GM19043 (cell line): ENCODE results near the gene LMAN1.

ENCODE experiments used
- ATAC-seq: cut with Tn5 transposase; IDR thresholded peaks from one replicate; pipeline ENCODE4 v1.9.1; 2021; ENCODE audit warnings: low read depth; ENCODE audit not compliant: unreplicated experiment

Gene LMAN1

DNA sequence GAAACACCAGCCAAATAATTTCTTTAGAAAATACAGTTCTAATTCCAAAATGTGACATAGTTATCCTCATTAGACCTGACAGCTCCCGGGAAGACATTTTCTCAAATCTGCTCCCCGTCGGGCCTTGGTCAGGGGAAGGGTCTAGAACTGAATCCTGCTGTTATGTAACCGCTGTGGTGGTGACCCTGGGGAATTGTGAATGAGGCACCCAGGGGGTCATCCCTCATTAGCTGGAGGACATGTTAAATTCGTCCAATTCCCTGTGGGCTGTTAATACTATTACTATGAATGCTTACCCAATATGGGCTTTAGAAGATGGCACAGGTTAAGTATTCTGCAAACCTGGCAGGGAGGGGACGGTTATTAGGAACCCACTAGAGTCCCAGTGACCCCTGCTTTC is 52.4 kb downstream of the LMAN1 start:
- no peak for ATAC-seq

DNA sequence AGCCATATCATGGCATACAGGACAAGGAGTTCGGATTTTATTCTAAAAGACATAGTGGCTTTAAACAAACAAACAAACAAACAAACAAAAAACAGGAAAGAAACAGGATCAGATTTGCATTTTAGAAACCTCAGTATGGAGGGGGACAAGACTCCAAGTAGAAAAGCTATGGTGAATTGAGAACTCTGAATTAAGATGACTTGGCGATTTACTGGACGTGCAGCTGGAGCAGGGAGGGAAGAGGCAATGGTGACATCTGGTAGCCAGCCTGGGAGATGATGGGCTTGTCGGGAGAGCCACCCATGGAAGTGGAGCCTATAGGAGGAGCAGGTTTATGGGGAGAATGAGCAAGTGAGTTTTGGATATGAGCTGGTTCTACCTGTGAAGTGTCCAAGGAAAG is 53.8 kb downstream of the LMAN1 start:
- no peak for ATAC-seq

DNA sequence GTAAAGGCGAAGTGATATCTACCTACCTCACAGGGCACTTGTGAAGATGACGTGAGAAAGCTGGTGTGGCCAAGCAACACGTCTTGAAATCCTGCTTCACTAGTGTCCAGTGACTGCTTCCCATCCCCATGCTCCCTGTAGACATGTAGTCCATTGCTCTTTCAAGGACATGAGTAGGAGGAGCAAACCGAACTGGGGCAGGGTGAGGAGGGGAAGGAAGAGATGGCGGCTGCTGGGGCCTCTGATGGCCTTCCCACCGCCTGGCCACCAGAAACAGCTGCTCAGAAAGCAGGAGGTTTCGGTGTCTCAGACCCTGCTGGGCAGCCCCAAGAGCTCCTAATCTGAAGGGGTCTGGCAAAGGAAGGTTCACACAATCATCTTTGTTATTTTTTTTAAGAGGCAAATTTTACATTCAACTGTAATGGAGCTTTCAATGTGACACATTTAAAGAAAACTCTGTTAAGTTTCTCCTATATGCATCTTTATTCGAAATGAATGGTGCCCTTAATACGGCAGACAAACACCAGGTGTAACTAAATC is 55.3 kb downstream of the LMAN1 start:
- ATAC-seq, result no peak

DNA sequence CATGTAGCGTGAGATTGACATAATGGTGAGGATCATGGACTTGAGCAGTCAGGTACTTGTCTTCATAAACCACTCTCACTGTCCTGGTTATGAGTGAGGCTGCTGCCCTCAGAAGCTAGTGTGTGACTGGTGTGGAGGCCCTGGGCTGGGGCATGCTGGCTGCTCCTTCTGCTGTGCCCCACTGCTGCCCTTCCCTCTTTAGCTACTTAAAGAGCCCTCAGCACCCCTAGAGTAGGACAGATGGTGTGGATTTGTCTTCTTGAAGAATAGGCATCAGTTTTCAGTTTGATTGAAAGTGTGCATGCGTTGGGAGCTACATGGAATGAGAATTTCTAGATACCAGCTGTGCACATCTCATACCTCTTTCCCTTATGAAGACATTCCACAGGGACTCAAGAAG is 56.1 kb downstream of the LMAN1 start:
- no peak for ATAC-seq

DNA sequence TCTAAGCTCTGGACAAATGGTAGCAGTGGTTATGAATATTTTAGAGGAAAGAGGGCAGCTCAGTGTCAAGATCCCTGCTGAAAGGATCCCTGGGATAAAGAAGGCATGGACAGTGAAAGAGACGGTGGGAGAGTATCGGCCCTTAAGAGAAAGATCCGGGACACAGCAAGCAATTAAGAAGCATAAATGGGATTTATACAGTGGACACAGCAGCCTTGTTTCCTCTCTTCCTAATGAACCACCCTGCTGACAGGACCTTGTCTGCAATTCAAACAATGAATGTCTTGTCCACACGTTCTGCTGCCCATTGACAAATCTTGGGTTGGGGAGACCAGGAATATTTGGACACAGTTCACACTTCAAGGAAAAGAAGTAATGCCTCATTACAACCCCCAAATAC is 57.1 kb downstream of the LMAN1 start:
- ATAC-seq, result no peak

DNA sequence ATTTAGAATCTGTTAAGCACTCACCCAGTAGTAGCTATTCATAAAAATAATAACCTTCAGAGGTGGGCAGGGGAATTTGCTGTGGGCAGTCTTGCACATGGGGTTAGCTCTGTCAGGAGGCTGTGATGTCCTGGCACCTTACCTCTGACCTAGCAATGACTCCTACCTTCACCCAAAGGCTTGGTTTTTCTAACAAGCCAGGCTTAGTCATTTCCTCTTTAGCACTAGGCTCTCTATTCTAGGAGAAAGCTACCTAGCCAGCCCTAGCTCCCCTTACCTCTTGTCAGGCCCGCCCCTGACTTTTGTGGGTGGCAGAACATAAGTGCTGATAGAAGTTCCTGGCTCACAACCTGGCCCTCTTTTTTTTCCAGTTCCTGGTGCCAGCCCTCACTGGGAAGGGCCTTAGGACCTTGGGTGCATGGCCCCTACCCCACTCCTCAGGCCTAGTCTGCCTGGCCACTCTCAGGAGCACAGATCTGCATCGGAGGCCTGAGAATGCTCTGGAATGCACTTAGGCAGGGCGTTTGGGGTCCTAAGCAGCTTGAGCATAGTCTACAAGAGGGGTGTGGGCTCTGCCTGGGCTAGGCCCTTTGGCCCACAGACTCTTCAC is 58.3 kb downstream of the LMAN1 start:
- no peak for ATAC-seq

DNA sequence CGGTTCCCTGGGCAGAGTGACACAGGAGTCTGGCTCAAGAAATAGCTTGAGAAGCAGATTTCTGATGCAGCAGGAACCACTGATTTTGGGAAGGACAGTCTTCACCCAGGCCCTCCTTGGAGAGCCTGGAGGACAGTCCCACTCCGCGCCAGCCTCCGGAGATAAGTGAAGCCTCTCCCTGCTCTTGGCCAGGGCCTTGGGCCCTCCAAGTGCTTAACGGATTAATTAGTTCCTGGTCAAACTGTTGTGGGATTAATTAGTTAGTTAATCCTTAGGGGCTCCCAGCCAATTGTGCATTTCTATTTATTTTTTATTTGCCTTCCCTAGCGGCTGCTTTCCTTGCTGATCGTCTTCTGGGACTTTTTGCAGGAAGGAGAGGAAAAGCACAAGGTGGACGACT is 60.2 kb downstream of the LMAN1 start:
- ATAC-seq, result no peak

DNA sequence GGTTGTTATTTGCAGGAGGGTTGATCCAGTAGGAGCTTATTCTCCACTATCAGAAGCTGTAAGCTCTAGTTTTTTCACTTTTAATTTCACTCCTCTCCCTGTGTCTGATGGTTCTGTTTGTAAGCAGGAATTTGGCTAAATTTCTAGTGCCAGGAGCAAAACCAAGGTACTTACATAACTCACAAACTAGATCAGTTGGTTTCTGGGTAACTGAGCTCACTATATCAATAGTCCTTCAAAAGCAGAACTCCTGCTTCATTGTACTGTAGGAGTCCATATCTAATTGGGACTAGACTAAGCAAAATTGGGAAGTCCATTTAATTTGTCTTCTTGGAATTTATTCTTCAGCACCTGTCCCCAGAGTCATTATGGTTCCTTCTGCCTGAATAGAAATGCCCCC is 65.7 kb downstream of the LMAN1 start:
- no peak for ATAC-seq

DNA sequence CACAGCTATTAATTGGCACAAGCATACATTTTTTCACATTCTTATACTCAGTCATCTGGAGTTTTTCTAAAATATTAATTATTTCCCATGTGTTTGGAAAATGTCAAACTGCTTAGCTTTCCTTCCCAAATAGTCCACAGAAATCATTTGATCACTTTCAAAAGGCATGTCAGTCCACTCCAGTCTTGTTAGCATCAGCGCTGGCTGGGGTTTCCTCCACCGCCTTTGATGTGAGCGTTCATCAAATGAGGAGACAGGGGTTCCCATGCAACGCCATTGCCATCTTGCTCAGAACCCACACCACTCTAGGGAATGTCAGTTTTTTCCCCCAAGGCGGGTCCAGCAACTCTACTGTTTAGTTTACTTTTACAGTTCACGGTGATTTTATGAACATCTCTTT is 72.7 kb downstream of the LMAN1 start:
- no peak for ATAC-seq

DNA sequence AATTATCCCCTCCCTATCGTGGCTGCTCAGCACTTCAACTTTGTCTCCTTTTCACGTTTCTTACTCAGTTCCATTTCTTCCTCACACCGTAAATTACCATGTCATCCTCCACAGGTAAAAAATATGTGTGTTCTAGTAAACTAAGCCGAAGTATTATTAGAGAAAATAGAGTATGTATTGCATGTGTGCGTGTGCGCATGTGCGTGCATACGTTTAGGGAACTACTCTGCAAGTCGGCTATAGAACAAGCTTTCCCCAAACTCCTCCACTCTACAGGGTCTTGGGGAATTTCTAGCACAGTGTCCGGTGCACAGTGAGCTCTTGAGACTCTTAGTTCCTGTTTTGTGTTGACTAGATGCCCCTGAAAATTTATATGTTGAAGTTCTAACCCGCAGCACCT is 76.7 kb downstream of the LMAN1 start:
- ATAC-seq, result no peak

DNA sequence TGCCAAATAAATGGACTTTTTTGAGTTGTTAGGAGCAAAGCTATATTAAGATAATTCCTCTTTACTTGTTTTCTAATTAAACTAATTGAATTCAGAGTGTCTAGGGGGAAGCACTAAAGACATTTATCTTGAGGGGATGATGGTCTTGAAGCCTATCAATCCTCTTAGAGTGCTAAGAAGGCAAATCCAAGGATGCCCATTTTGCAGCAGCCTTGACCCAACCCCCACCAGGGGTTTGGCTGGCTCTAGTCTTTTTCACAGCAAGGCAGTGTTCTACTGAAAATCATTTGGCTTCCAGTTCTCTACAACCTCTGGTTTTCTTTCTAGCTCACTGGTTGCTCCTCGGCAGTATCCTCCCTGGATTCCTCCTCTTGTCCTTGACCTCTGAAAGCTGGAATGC is 79.3 kb downstream of the LMAN1 start:
- ATAC-seq, result no peak

DNA sequence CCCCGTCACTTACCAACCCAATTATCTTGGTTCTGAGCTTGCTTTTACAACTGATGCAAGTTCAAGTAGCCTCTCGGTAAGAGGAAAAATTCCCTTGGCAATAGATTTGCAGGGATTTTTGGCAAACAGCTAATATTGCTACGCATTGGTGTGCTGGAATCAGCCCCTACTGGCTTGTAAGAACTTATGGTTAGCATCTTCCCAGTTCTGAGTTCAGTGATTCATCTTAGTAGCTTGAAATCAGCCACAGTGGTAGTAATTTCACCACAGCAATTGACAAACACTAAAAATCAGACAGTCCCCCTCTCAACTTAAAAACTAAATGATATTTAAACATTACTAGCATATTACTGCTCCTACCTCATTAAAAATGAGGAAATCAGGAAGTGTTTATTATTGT is 79.9 kb downstream of the LMAN1 start:
- ATAC-seq, result no peak

DNA sequence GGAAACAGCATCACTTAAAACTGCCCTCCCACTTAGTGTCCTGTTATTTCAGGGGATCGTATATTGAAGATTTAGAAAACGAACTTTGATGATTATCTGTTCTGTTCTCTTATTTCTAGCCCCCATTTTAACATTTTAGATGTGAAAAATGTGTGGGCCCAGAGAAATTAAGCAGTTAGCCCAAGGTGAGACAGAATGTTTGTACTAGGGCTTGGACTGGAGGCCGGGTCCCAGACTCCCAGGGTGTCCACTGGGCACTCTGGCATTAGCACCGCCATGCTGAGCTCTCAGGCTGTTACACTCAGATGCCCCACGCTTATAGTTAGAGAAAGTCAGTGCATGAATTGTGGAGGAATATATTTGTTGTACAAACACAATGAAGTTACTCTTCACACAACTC is 80.3 kb downstream of the LMAN1 start:
- no peak for ATAC-seq
